SH-SY5Y (cell line): ENCODE data around the gene PRKAB1.

ENCODE experiments used
- GATA2 ChIP-seq: IDR thresholded peaks from 2 replicates; pipeline ENCODE4 v1.6.1; 2011; ENCODE audit warnings: mild to moderate bottlenecking, low read depth, low read length
- GATA3 ChIP-seq: IDR thresholded peaks from 2 replicates; pipeline ENCODE4 v1.6.1; 2011; ENCODE audit warnings: low read depth, mild to moderate bottlenecking, low read length, moderate library complexity

GRCh38 chr12:119725523-119725922, 57.6 kb downstream of the PRKAB1 start:
- no peak for TF ChIP-seq GATA3
- no peak for TF ChIP-seq GATA2
